ENCODE data around the gene PLA2G2C.
"Not testable (repeated sequence)": the region's sequence is repeated elsewhere in the genome, so short reads cannot be mapped to it uniquely, and the experiment has no call there.

PLA2G2C gene, protein sequence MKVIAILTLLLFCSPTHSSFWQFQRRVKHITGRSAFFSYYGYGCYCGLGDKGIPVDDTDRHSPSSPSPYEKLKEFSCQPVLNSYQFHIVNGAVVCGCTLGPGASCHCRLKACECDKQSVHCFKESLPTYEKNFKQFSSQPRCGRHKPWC

DNA sequence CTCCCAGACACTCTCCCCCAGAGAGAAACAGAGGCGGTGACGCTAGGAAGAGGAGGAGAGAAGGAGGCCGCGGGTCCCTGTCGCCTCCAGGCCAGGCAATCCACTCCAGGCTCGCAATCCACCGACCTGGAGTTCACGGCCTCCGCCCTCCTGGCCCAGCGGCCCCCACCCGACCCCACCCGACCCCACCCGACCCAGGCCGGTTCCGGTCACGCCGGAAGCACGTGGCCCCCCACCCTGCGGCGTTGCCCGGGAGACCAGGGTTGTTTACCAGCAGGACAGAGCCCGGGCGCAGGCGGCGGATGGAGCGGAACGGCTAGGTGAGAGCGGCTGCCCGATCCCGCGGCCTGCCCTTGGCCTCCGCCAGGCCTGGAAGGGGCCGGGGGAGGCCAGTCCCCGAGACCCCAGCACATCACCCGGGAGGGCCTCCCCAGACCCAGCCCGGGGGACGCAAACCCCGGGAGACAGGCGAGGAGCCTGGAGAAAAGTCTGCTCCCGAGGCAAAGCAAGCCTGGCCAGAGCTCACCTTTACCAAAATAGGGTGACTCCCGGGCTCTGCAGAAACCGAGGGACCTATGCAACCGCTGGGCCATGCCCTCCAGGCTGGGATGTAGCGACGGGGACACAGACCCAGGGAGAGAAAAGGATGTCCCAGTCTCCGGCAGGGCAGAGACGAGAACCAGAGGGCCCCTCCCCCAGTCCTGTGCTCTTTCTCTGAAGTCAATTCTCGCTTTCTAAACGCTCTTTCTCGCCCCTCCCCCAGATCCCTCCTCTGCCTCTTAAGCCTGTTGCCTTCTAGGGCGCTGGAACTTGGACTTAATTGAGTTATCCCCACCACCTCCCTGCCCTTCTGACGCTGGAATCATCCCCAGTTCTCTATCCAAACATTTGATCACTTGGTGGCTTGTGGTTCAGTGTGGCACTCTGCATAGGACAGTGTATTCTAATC, at the start of gene PLA2G2C, which contains the start of gene UBXN10:
TSS of gene PLA2G2C (minus strand) at position 685 of the 949 bp plus-strand sequence. CDS start 9,155 bp downstream, outside the sequence.
TSS of gene UBXN10 (plus strand) at position 263 of the 949 bp plus-strand sequence. CDS start 4,466 bp downstream, outside the sequence.
- no peak for DNase-seq

DNA sequence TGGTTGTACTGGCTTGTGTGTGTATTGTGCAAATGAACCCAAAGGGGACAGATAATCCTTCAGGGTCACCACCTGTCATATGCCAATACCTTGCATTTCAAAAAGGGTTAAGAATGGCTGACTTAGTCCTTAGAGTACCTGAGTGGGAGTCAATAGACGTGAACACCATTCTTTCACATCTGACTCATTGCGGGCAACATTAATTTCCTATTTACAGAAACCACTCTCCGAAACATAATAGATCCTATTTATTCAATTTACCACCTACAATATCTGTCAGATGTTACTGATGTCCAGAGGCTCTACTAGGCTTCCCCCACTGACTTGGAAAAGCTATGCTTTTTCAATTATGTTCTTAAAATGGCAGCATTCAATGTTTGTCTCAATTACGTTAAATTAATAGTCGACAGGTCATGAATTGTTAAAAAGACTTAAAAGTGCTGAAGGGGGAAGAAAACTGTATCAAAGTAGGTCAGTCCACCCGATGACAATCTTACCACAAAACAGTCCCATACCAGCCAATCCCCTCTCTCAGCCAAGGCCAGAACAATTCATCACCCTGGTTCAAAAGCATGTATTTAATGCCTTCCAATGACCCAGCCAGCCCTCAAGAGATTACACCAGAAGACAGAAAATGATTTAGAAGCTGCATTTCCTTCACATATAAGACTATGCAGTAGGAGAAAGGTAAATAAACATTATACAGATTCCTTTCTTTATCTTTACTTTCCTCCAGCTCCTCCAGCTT, 48.6 kb upstream of the PLA2G2C start:
- peak; percentile 64 for DNase-seq

DNA sequence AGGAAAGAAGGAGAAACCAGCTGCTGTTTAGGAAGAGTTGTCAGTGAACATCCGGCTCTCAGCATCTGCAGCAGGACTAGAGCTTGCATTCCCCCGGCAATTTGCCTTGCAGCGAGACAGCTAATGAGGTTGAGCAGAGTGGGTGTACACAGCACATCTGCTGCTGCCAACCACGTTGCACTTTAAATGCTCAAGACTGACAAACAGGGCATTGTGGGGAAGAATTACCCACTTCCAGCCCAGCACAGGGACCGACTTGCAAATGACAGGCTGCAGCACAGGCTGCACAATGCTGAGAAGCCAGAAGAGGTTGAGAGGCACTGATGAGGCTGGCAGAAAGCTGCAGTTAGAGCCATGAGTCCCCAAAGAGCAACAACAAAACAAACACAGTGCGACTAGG, 47.5 kb upstream of the PLA2G2C start:
- DNase-seq: no peak

DNA sequence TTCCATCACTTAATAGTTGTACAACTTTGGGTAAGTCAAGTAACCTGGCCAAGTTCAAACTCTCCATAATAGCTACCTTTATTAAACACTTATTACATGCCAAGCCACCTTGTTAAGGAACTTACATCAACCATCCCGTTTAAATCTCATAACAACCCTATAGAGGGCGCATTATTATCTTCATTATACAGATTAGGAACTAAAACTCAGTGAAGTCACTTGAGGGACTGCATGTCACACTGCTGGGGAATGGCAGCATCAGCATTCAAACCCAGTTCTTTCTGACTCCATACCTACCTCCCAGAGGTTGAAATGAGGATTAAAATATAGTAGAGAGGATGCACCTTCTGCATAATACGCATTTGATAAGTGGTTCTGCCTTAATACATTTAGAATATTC, 47.1 kb upstream of the PLA2G2C start:
- DNase-seq: no peak

DNA sequence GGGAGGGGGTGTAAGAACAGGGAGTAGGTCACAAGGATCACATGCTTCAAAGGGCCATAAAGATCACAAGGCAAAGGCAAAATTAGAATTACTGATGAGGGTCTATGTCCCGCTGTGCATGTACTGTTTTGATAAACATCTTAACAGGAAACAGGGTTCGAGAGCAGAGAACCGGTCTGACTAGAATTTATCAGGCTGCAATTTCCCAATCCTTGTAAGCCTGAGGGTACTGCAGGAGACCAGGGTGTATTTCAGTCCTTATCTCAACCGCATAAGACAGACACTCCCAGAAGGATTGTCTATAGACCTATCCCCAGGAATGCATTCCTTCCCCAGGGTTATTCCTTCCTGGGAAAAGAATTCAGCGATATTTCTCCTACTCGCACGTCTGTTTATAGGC, 46.2 kb upstream of the PLA2G2C start:
- not testable (repeated sequence) for DNase-seq

DNA sequence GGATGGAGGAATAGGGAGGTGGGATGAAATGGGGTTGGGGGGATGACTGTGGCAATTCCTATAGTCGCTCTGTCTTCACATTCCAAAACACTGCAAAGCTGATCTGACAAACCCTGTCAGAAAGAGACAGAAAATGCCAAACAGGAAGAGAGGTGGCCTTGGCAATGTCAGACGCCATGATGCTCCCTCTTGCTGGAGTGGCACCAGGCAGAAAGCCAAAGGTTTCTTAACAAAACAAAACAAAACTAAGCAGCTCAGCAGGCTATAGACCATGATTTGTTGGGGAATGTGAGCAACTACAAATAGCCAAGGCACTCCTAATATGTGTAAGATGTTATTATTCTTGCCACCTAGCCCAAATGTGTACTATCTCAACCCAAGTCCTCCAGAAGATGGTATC, 42.9 kb upstream of the PLA2G2C start:
- DNase-seq: no peak

DNA sequence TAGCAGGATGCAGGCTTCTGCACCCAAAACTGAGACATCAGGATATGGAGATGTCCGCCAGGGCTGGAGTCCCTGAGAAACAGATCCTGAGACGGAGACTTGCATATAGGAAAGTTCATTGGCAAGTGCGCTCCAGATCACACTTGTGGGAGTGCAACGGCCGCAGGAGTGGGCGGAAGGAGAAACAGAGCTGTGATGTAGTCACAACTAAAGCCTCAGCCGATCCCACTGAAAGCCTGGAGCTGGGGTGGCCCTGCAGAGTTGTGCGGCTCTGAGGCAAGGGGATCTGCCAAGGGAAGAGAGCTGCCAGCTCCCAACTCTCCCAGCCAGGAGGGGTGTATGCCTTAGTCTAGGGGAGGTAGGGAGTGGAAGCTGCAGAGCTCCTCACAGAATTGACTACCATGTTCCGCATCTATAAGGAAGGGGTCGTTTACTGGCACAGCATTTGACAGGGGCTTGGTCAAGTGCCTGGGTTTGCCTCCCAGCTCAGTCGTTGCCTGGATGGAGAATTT, 42.1 kb upstream of the PLA2G2C start:
- no peak for DNase-seq

DNA sequence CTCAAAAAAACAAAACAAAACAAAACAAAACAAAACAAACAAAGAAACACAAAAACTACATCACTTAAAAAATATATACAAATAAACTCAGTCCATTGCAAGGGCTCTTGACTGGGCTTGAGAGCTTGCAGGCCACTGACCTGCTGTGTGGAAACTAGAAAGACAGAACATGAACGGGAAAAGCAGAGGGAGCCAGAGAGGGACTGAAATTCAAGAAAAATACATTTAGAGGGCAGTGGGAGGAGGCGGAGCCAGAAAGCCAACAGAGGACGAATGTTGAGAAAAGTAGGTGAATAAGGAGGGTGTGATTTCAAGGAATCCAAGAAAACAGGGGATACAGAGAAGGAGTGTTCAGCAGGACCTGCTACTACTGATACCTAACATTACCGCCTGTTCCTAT, 41.4 kb upstream of the PLA2G2C start:
- no peak for DNase-seq

DNA sequence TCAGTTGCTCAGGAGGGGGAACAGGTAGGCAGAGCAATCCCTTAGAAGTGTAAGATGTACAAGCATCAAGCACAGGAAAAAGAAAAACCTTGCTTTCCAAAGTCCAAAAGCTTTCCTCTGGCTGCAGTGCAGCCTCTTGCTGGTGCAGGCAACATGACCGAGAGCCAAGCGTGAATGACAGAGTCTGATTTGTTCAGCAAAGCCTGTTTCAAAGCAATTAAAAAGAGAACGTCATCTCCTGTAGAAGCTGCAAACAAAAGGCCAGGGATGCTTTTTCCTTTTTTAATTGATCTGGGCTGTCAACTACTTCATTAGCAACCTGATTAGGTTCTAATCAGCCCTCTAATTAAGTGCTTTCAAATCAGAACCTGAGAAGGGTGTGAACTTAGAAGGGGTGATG, 38.2 kb upstream of the PLA2G2C start:
- no peak for DNase-seq

DNA sequence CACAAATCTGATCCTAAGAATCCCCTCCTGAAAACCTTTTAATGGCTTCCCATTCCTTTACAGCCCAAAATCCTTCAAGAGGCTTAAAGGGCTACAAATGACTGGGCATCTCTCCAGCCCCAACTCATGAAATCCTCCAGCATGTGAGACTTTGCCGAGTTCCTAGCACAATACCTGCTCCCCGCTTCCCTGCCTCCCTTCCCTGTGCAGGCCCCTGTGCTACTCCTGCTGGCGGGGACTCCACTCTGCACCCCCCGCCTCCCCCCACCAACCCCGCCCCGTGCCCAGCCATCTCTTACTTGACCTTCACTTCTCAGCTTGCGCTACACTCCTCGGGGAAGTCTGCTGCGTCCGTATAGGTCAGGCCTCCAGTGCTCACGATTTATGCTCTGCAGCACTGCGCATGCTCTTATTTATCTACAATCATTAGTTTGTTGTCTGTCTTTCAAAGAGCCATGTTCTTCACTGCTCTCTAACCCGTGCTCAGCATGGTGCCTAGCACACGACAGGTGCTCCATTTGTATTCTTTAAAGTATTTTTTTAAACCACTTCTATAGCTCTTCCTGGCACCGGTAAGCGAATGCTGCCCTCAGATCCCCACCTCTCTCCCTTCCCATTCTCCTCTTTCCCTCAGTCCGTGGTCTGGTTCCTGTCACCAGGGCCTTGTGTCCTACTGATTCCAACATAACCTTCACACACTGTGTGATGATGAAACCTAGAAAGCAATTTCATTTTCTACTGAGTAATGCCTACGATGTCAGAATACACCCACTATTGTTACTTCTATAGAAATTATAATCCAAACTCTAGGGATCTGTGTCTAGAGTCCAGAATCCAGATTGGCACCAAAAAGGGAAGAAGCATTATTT, 37.5 kb upstream of the PLA2G2C start:
- no peak for DNase-seq

DNA sequence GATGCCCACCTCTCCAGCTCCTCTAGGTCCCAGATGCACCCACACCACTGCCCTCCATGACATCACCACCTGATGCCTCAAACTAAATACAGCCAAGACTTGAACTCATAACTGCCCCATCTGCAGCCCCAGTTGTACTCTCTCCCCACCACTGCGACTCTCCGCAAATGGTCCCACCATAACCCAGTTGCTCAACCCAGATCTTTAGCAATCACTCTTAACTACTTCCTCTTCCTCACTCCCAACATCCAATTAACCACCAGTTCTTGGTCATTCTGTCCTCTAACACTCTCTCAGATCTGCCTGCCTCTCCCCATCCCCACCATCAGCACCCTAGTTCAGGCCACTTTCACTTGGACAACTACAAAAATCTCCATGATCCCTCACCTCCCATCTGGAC, 36.8 kb upstream of the PLA2G2C start:
- DNase-seq: no peak

DNA sequence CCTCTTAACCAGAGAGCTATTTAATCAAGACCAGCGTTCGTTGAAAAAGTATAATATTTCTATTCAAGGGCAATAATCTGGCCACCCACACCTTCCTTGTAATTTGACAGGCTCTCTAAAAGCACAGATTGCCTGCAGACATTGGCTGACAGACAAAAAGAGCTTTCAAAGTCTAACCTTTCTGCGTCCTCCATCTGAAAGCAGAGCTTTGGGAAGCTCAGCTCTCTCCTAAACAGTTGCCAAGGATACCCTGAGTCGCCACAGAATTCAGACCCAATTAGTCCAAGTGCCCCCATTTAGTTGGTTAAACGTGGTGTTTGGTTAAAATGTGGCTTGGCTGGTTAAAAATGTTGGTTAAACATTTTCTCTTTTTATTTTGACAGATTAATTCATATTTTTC, 33.7 kb upstream of the PLA2G2C start:
- no peak for DNase-seq

DNA sequence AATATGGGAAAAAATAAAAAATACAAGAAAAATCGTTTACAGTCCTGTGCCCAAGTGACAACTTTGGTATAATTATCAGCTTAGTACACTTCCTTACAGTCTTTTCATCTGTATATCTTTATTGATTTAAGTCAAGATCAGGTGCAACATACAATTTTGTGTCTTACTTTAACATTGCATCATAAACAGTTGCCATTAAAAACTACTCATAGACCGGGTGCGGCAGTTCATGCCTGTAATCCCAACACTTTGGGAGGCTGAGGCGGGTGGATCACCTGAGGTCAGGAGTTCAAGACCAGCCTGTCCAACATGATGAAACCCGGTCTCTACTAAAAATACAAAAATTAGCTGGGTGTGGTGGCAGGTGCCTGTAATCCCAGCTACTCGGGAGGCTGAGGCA, 32.7 kb upstream of the PLA2G2C start:
- DNase-seq: not testable (repeated sequence)

DNA sequence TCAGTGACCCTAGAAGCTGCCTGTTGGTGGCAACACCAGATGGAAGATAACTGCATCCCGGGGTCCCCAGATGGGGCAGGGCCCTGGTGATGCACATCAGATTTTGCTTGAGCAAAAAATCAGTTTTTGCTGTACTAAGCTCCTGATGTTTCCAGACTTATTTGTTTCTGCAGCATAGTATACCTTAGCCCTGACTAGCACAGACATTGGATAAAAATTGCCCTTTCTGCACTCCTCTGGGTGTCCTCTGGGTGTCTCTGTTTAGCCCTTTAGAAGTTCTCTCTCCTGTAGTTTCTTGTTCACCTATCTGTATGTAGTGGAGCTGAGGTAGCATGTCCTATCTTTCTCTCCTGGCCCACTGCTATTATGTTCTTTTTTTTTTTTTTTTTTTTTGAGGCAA, 30.3 kb upstream of the PLA2G2C start:
- DNase-seq: peak; percentile 10

DNA sequence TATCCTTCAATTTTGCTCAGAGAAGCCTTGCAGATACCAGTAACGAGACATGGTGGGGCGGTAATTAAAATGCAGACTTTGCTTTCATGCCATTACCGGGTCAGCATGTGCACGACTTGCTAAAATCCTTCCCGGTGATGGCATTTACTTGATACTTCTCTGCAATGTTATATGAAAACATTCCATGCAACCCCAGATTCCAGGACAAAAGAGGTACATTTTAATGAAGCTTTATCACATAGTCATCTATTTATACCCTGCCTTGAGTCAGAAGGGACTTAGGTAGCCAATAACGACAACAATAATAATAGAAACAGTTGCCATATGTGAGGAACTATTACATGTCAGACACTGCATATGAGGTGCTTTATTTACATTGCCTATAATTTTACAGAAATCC, 29.4 kb upstream of the PLA2G2C start:
- no peak for DNase-seq

DNA sequence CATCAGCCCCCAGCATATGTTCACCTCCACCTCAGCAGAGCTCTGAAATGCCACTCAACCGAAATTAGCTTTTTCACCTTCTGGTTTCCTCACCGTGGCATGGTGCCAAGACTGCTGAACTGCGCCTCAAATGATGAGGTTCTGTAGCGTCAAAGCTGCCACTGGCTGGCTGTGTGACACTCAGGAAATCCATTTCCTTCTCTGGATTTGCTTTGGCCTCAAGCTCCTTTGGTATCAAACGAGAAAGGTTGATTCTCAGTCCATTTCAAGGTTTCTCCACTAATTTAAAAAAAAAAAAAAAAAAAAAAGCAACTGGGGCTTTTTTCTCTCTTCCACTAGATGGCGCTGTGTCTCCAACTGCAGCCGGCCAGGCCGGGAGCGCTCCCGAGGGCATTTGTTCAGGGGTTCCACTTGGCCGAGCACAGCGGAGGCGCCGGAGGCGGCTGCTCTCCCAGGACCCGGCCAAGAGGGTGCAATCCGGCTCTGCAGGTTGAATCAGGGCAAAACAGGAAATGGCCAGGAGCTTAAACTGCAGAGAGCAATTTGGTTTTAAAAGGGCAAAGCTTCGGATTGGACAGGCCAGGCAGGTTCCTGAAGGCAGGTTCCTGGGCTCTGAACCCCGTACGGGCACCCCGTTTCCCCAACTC, 26.5 kb upstream of the PLA2G2C start:
- DNase-seq: peak; percentile 93

DNA sequence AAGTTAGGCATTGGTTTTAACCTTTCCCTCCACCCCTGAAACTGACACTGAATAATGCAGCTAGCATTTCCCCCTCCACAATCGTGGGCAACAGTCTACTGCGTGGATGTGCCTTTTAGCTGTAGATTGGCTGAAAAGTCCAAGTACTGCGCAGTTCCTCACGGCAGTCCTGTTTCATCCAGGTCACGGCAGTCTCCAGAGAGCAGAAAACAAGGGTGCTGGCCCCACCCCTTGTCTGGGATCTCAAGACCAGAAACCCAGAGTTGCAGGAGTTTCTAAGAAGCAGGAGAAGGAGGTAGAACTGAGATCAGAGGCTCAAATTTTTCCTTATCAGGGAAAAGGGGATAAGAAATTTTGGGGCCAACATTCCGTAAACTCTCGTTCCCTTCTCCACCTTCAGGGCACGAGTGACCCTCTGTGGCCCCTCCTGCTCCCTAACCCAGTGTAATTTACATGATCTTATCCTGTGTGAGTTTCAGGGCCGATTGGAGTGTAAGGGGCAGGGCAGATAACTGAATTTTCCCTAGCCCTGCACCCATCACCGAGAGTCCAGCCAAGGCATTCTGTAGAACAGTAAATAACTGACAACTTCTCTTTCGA, 25.9 kb upstream of the PLA2G2C start:
- no peak for DNase-seq

DNA sequence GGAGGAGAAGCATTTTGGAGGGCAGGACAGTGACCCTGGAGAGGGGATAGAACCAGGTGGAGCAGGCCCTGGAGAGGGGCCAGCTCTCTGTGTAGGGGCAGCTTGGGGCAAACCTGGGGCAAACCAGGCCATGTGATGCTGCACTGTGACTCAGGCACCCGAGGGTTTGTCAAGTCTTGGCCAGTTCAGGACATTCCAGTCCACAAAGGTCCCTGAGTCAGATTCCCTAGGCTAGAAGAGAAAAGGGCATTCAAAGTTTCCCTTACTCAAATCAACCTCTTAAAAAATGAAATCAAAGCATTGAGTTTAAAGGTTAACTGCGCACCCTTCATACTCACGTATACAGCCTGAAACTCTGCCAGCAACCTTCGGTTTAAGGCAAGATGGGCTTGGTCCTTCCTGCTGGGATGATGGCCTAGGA, 25.2 kb upstream of the PLA2G2C start:
- DNase-seq: no peak

DNA sequence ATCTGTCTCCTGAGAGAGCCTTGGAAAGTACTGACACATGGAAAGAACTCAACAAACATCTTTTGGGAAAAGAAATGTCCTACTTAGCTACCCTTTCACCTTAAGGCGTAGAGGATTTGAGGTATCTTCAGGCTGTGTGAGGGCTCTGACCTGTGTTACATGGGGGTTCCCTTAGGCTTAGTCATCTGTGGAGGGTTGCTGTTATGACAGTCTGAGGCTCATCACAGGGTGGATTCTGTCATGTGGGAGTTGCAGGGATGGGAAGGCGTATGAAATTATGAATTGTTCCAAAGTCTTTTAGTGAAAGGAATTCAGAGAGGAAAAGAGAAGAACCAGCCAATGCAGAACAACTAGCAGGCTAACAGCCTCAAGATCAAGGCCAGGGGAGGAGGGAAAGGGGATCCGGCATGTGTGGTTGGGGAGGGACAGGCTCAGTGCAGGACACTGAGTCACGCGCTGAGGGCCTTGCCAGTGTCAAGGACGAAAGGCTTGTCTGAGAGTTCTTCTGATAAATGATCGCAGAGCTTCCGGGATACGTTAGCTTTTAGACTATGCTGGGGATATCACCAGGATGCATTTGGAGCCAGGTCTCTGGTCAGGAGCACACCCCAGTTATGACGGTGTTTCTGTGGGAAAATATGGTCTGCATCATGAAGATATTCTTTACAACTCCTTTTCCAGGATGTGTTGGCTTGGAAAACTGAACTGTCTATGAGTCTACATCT, 24.6 kb upstream of the PLA2G2C start:
- DNase-seq: no peak

DNA sequence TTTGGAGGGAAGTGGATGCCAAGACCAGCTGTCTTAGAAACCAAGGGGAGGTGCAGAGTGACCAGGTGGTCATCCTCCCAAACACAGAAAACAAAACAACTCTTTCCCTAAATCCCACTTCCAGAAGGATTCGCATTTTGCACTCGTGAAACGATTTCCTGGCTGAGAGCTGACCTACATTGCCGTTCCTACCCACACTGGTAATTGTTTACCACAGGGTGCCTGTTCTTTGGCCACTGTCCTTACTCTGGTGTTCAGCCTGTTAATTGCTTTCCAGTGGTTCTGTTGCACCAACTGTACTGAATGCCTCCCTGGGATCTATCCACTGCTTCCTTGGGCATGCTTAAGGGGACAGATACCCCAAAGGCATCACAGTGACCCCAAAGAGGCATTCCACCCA, 23.2 kb upstream of the PLA2G2C start:
- no peak for DNase-seq

DNA sequence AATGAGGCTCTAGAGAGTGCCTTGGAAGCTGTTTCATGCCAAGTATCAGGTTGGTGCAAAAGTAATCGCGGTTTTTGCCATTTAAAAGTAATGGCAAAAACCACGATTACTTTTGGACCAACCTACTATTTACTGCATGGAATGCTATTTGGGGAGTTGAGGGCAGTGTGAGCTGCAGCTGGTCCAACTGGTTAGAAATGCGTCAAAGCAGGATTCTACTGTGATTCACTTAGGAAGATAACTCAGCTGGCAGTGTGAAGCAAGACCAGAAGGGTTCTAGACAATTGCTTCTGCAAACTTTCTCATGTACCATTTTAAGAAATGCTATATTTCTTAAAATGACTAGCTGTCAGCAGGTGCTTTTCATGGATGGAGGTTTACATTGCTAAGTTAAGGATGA, 21.2 kb upstream of the PLA2G2C start:
- no peak for DNase-seq
